ENCODE measurements around the gene ULK1.
"Not testable (repeated sequence)": the region's sequence is repeated elsewhere in the genome, so short reads cannot be mapped to it uniquely, and the experiment has no call there.

The ULK1 gene

DNA sequence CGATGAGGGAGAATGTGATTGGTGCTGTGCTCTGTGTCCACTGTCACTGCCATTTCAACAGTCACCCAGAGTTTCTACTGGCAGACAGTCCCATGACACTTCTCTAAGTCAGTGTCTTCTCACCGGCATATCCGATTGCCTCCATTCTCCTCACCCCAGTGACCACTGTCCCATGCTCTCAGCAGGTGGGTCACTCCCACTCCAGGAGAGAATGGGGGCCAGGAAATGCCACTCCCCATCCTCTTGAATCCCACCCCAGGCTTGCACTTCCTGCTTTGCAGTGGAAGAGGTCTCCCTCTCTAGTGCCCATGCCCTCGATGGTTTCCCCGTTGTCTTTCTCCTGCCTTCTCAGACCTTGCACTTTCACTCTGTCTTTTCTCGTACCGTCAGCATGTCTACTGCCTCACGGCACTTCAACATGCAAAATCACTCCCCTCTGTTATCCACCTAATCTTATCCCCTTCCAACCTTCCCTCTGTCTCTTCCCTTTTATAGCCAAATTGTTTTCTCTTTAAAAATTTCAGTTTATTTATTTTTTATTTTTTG is 53.1 kb downstream of the ULK1 start:
- DNase-seq = no peak

DNA sequence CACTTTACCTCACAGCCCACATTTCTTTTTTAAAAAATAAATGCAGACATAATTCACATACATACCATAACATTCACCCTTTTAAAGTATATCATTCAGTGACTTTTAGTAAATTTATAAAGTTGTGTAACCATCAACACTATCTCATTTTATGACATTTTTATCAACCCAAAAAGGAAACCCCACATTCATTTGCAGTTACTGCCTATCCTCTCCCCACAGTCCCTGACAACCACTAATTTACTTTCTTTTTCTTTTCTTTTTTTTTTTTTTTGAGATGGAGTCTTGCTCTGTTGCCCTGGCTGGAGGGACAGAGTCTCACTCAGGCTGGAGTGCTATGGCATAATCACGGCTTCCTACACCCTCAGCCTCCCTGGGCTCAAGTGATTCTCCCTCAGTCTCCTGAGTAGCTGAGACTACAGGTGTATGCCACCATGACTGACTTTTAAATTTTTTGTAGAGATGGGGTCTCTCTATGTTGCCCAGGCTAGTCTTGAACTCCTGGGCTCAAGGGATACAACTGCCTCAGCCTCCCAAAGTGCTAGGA is 53.8 kb downstream of the ULK1 start:
- DNase-seq = no peak

DNA sequence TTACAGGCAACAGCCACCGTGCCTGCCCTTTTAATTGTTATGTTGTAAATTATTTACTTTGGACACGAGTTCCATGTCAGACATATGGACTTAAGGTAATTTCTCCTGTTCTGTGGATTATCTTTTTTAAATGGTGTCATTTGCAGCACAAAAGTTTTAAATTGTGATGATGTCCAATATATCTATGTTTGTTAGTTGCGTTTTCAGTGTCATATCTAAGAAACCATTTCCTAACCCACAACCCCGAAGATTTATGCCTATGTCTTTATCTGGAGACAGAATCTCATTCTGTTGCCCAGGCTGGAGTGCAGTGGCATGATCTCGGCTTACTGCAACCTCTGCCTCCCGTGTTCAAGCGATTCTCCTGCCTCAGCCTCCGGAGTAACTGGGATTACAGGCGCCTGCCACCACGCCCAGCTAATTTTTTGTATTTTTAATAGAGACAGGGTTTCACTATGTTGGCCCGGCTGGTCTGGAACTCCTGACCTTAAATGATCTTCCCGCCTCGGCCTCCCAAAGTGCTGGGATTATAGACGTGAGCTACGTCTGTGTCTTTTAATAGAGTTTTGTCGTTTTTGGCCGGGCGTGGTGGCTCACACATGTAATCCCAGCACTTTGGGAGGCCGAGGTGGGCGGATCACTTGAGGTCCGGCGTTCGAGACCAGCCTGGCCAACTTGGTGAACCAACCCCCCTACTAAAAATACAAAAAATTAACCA is 54.5 kb downstream of the ULK1 start:
- DNase-seq = peak; percentile 23

DNA sequence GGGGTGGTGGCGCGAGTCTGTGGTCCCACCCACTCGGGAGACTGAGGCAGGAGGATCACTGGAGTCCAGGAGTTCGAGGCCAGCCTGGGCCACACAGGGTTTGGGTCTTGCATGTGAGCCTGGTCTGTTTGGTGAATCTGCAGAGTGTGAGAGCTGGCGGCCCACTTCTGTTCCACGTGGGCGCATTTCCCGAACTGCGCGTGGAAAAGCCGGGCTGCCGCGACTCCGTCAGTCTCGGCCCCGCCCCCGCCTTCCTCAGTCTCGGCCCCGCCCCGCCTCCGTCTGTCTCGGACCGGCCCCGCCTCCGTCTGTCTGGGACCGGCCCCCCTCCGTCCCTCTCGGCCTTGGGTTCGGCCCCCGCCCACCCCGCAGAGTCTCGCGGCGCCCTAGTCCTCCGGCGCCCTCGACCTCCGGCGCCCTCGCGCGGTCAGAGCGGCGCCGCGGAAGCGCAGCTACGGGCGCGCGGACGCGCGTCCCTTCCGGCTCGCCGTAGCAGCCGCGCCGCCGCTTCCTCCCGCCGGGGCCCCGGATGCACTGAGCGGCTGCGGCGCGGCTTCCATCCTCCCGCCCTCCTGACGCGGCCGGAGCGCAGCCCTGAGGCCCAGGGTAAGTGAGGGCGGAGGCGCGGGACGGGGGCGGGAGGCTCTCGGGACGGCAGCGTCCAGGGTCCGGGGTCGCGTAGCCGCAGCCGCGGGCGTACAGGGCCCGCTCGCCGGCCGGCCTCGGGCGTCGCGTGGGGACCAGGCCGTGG is 55.2 kb downstream of the ULK1 start, which contains the start of gene EP400:
EP400 (plus strand) TSS at position 512 of the 751 bp plus-strand sequence. CDS start 10,678 bp downstream, outside the sequence.
- DNase-seq = peak; percentile 95

DNA sequence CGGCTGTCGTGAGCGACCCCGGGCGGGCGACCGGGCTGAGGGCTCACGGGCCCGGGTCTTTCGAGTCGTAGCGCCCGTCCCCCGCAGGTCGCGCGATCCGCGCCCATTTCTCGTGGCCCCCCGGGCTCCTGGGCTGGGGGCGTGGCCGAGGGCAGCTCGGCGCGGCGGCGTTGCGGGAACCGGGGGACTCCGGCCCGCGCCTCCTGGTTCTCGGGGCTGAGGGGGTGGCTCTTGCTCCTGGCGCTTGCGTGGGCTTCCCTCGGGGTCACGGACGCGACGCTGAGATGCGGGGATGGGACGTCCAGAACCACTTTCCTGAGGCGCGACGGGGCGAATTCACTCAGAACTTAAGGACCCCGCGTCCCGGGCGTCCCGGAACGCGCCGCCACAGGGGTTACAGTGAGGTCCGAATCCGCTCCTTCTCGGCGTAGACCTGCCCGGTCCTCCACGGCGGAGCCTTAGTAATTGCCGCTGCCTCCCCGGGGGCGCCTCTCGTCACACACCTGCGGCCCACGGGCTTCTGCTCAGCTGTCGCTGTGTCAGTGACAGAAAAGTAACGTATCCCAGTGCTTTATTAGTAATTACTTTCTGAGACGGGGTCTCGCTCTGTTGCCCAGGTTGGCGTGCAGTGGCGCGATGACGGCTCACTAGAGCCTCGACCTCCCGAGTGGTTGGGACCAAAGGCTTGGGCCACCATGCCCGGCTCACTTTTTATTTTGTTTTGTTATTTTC is 55.9 kb downstream of the ULK1 start:
- peak; percentile 31 for DNase-seq

DNA sequence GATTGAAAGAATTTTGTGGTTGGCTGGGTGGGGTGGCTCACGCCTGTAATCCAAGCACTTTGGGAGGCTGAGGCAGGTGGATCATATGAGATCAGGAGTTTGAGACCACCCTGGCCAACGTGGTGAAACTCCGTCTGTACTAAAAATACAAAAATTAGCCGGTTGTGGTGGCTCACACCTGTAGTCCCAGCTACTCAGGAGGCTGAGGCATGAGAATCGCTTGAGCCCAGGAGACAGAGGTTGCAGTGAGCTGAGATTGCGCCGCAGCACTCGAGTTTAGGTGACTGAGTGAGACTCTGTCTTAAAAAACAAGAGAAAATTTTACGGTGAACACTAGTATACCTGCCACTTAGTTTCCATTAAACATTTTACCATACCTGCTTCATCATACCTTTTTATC is 59.4 kb downstream of the ULK1 start:
- not testable (repeated sequence) for DNase-seq

DNA sequence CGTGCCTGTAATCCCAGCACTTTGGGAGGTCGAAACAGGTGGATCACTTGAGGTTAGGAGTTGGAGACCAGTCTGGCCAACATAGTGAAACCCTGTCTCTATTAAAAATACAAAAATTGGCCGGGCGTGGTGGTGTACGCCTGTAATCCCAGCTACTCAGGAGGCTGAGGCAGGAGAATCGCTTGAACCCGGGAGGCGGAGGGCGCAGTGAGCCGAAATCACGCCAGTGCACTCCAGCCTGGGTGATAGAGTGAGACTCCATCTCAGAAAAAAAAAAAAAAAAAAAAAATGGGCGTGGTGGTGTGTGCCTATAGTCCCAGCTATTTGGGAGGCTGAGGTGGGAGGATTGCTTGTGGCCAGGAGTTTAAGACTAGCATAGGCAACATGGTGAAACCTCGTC is 60.0 kb downstream of the ULK1 start:
- DNase-seq = not testable (repeated sequence)

DNA sequence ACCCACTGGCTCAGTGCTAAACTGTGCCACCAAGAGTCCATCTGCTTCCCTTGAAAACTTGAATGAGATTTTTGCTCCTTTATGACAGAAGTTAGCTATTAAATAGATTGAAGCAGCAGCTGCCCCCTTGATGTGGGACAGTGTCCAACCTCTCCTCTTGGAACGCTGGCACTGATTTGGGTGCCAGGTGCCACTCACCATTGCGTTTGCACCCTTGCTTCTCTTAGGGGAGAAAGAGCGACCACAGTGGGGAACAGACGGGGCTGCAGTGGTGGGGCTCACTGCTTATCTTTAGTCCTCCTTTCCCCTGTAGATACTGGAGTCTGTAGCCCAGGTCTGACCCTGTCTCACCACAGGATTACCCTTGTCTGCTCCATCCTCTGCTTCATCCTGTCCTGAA is 64.7 kb downstream of the ULK1 start:
- DNase-seq = no peak

DNA sequence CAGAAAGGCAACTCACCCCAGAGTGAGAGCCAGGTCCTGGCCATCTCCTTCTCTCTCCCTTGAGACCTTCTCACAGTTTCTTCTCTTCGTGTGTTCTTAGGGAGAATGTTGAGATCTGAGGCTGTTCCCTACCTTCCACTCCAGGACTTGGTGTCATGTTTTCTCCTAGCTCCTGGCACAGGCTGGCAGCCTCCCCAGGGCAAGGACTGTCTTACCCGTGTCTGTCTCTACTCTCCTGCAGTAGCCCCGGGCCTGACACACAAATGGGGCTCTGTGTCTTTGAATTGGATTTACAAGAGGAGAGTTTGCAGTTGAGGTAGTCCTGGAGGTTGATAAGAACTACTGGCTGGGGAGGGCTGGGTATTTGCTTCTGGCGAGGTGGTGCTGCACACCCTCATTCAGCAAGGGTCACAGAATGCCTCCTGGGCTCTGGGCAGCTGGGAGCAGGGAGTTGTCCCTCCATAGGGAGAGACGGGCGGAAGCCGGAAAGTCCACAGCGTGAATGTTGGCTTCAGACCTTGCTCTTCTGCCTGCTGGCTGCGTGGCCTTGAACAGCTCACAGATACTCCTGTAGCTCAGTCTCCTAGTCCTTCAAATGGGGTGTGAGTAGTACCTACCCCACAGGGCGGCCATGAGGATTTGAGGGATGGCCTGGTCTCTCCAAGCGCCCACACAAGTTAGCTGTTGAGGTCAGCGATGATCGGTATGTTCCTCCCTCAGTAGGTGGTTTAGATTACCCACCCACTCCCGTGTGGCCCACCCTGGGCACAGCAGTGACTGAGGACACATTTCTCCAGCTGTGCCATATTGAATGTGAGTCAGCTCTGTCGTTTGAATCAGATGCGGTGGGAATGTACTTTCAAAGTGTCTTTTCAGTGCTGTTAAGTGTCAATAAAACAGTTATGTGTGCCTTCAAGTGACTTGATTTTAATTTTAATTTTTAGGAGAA is 65.5 kb downstream of the ULK1 start:
- no peak for DNase-seq

DNA sequence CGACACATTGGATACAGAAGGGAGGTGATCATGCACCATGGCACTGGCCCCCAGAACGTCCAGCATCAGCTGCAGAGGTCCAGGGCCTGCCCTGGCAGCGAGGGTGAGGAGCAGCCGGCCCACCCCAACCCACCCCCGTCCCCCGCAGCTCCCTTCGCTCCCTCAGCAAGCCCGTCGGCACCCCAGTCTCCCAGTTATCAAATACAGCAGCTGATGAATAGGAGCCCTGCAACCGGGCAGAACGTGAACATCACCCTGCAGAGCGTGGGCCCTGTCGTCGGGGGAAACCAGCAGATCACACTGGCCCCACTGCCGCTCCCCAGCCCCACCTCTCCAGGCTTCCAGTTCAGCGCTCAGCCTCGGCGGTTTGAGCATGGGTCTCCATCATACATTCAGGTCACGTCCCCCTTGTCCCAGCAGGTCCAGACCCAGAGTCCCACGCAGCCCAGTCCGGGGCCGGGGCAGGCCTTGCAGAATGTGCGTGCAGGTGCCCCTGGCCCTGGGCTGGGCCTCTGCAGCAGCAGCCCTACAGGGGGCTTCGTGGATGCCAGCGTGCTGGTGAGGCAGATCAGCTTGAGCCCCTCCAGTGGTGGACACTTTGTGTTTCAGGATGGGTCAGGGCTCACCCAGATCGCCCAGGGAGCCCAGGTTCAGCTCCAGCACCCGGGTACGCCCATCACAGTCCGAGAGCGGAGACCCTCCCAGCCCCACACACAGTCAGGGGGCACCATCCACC is 66.3 kb downstream of the ULK1 start:
- DNase-seq = not testable (repeated sequence)

DNA sequence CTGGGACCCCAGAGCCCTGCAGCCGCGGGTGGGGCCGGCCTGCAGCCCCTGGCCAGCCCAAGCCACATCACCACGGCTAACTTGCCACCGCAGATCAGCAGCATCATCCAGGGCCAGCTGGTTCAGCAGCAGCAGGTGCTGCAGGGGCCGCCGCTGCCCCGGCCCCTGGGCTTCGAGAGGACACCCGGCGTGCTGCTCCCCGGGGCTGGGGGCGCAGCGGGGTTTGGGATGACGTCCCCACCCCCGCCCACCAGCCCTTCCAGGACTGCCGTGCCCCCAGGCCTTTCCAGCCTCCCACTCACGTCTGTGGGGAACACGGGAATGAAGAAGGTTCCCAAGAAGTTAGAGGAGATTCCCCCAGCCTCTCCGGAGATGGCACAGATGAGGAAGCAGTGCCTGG is 66.9 kb downstream of the ULK1 start:
- DNase-seq = not testable (repeated sequence)

DNA sequence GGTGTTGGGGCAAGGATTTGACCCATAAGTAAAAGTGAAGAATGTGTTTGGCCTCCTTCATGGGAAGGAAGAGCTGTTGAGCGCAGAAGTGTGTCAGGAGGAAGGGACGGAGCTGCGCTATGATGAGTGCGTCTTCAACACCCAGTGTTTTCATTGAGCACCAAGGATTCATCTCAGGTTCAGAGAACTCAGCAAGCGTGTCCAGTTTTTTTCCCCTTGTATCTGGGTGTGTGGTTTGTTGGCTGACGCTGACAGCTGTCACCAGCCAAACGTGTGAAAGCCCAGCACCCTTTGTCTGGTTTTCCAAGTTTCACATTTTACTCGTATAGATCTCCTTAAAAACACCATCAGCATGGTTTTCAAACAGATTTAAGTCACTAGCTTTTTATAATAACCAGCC is 67.6 kb downstream of the ULK1 start:
- no peak for DNase-seq

DNA sequence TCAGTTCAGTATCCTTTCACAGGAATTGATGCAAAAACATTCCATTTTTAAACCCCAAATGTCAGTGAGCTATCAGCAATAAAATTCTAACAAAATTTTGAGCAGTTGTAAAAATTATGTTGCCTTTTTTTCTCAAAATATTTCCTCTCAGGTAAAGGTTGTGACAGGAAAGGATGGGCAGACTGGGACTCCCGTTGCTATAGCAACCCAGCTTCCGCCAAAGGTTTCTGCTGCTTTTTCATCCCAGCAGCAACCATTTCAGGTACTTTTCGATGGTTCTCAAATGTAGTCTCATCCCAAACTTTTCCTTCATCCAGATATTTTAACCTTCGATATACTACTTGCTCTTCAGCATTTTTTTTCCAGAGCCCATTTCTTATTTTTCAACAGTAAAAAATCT is 69.0 kb downstream of the ULK1 start:
- DNase-seq = peak; percentile 39

DNA sequence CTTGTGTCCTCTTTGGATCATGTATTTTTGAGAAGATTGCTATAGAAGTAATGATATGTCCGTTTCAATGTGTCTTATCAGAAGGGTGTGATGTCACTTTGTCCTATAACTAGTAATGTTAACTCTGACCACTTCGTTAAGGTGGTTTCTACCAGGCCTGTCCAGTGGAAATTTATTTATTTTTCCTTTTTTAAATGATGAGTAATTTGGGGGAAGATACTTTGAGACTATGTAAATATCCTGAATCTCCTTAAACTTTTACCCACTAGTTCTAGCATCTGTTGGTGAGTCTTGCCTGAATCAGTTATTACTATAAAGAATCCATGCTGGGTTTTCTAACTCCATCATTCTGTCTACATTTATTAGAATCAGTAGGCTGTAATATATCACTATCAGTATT is 70.7 kb downstream of the ULK1 start:
- no peak for DNase-seq

DNA sequence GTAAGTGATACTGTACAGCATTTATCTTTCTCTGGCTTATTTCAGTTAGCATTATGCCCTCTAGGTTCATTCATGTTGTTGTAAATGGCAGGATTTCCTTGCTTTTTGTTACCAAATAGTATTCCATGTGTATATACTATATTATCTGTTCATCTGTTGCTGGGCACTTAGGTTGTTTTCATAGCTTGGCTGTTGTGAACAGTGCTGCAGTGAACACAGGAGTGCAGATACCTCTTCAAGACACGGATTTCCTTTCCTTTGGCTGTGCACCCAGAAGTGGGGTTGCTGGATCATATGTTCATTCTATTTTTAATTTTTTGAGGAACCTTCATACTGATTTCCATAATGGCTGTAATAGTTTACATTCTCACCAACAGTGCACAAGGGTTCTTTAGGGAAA is 76.8 kb downstream of the ULK1 start:
- no peak for DNase-seq
